AG04450 (cell line): ENCODE measurements around the gene RUNX2. TPM values are rescaled to one million over a fixed set of nuclear protein-coding genes. Genes with fewer than 3 reads are reported as not detected.

ENCODE experiments used
- CTCF ChIA-PET: fragments of 300-600, 350-600 bp; formaldehyde crosslinking; extraction: SDS; loops from one replicate; lab custom pipeline; 2022; ENCODE audit warnings: antibody characterized with exemption, inconsistent platforms; lab: Charles Lee
- POLR2A ChIA-PET: fragments of 350-600 bp; formaldehyde crosslinking; extraction: SDS; loops from one replicate; lab custom pipeline; 2021; ENCODE audit warnings: antibody characterized with exemption, inconsistent platforms; lab: Yijun Ruan, JAX
- DNase-seq: peaks from one replicate; pipeline ENCODE4 v3.0.0-alpha.2; 2011; ENCODE audit warnings: low read depth, low spot score
- H3K27ac ChIP-seq: one replicate; pipeline ENCODE4 v1.5.1; 2012; ENCODE audit warnings: low read depth, low read length, control low read depth
- H3K27me3 ChIP-seq: one replicate; pipeline ENCODE4 v1.6.0; 2012; ENCODE audit warnings: low read length; ENCODE audit not compliant: control insufficient read depth, insufficient read depth
- H3K4me3 ChIP-seq: 2 replicates; pipeline ENCODE4 v1.5.1; 2011; ENCODE audit warnings: mild to moderate bottlenecking, low read depth, low read length, control low read depth
- H3K9me3 ChIP-seq: 2 replicates; pipeline ENCODE4 v1.5.1; 2012; ENCODE audit warnings: low read length; ENCODE audit not compliant: control insufficient read depth, insufficient read depth
- polyA plus RNA-seq: library from polyadenylated mRNA; depleted of rRNA; stranded (reverse); fragments of >200 nt; gene quantifications from 2 replicates; pipeline ENCODE4 v1.2.3, GENCODE V29; 2011
- TF ChIP-seq, protein P1 (sequence below): IDR thresholded peaks from 2 replicates; pipeline ENCODE4 v1.5.1; 2011; ENCODE audit warnings: low read depth, low read length, control low read depth, inconsistent platforms

The RUNX2 gene
- polyA plus RNA-seq, 1 experiment, result 3.4 TPM

DNA sequence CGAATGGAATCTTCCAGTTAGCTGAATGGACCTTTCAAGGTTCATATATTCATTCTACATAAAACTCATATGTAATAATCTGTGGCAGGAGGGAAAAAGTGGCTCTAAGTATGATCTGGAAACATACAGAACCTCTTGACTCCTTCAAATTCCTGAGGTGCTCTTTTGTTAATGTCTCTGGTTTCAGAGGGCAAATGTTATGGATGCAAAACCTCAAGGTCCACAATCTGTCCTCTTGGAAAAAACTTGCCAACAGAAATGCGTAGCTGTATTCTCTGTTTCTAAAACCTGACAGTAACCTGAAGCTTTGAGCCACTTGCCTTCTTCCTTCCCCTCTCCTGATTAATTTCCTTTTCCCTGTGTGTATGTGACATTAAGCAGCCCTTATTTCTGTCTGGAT lies 130.5 kb downstream of the RUNX2 start:
- Histone ChIP-seq H3K4me3 (no peak overlapping the region), H3K27ac (no peak overlapping the region), H3K27me3 (no peaks in the 10 kb centered on the region), H3K9me3 (no peaks in the 10 kb centered on the region)
- CTCF ChIA-PET, result interaction anchor here (0.9 kb wide), 1 partner anchor 256 kb away, joined by 4 read pairs; no protein-coding TSS in a partner anchor
- TF ChIP-seq, protein P1, sequence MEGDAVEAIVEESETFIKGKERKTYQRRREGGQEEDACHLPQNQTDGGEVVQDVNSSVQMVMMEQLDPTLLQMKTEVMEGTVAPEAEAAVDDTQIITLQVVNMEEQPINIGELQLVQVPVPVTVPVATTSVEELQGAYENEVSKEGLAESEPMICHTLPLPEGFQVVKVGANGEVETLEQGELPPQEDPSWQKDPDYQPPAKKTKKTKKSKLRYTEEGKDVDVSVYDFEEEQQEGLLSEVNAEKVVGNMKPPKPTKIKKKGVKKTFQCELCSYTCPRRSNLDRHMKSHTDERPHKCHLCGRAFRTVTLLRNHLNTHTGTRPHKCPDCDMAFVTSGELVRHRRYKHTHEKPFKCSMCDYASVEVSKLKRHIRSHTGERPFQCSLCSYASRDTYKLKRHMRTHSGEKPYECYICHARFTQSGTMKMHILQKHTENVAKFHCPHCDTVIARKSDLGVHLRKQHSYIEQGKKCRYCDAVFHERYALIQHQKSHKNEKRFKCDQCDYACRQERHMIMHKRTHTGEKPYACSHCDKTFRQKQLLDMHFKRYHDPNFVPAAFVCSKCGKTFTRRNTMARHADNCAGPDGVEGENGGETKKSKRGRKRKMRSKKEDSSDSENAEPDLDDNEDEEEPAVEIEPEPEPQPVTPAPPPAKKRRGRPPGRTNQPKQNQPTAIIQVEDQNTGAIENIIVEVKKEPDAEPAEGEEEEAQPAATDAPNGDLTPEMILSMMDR, result no peak
- POLR2A ChIA-PET, result no interaction called here
- DNase-seq, result no peak

DNA sequence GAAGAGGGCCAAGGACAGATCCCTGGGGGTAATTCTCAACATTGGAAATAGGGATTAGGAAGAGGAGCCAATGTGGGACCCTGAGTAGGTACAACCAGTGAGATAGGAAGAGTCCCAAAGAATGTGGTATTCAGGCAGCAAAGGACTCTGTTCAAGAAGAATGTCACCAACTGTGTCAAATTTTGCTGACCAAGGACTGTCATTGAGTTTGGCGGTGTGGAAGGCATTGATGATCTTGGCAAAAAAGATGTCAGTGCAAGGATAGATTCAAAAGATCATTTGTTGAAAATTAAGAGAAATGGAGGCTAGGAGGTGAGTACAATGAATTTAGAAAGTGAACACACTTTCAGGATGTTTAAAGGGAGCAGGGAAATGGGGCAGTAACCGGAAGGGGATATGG lies 132.0 kb downstream of the RUNX2 start:
- TF ChIP-seq, protein P1, result no peak
- POLR2A ChIA-PET, result no interaction called here

DNA sequence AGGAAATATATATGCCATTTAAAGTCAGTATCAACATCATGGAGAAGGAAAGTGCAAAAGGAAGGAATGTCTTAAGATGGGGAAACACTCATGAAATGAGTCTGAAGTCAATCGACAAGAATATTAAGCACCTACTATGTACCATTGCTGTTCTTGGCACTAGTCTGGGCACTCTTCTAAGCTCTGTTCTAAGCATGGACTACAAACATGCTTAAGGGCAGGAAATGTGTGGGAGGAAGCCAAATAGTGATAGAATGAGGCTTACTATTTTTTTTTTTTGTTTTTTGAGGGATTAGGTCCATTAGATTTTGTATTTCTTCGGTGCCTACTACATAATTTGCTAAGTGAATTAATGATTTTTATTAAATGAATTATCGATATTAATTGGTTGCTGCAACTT lies 133.4 kb downstream of the RUNX2 start:
- Histone ChIP-seq H3K4me3 (no peak overlapping the region), H3K27ac (no peak overlapping the region), H3K9me3 (no peaks in the 10 kb centered on the region), H3K27me3 (no peaks in the 10 kb centered on the region)
- ChIA-PET POLR2A (no interaction called here), CTCF (interaction anchor here (1.4 to 1.5 kb wide), 2 partner anchors 9 to 986 kb away, joined by 3 read pairs; no protein-coding TSS in a partner anchor)
- no peak for DNase-seq
- TF ChIP-seq, protein P1, result no peak

More for the DNA sequence above, 132.0 kb downstream of the RUNX2 start:
- Histone ChIP-seq H3K27ac (no peak overlapping the region), H3K4me3 (no peak overlapping the region), H3K9me3 (no peaks in the 10 kb centered on the region), H3K27me3 (no peaks in the 10 kb centered on the region)
- no peak for DNase-seq
- CTCF ChIA-PET, result interaction anchor here (1.5 kb wide), 1 partner anchor 985 kb away, joined by 3 read pairs; no protein-coding TSS in a partner anchor

DNA sequence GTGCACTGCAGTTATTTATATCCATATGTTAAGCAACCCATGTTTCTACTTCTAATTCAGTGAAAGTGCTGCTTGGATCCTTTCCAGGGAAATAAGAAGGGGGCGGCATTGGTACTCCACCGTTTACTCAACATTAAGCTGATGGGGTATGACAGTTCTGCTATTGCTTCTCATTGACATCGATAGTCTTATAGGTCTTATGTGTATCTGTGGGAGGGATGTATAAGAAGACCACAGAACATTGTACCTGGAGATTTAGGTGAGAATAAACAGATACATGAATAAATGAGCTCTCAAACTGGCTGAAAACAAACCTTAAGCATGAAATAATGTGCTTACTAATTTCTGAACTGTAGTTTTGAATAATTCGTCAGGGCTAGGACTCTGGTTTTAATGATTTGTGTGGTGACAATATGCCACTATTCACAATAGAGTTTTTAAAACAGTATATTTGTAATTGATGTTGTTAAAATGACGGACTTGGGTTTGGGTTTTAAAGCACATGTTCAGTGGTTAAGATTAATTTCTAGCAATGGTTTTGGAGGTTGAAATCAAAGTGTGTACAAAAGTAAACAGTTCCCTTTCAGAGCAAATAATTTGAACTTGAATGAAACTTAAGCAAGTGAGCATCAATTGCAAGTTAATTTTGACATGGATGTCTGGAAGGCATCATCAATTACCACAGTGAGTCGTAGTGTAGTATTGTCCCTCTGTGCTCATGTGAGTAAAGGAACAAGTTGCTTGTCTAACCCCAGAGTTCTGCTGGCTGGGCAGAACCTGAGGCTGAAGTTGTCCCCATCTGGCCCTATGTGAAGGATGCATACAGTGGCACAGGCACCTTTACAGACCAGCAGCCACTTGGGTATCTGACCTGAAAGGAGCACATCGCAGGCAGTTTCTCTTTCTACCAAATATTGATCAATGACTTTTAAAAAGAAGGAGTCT lies 134.3 kb downstream of the RUNX2 start:
- CTCF ChIA-PET, result interaction anchor here (1.4 kb wide), 1 partner anchor 8 kb away, joined by 3 read pairs; no protein-coding TSS in a partner anchor
- H3K27ac ChIP-seq, result no peak overlapping the region
- no peaks in the 10 kb centered on the region for H3K27me3 ChIP-seq
- POLR2A ChIA-PET, result no interaction called here
- TF ChIP-seq, protein P1, result no peak
- no peak overlapping the region for H3K4me3 ChIP-seq
- no peak for DNase-seq
- H3K9me3 ChIP-seq, result no peaks in the 10 kb centered on the region

DNA sequence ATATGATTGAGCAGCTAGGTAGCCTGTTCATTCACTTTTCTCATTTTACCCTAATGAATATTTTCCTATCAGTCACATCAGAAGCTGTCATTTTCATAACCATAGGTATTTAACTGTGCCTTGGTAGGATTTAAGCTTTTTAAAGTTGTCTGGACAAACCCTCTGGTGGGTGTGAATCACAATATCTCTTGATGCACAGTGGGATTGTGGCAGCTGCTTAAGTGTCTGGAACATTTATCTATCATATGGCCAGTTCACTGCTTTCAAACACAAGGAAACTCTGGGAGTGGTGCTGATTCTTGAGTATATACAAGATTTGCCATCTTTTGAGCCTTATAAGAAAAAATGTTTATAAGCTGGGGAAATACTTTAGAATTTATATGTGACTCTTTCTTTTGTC lies 136.6 kb downstream of the RUNX2 start:
- TF ChIP-seq, protein P1, result no peak
- Histone ChIP-seq H3K27me3 (no peaks in the 10 kb centered on the region), H3K27ac (no peak overlapping the region), H3K4me3 (no peak overlapping the region), H3K9me3 (no peaks in the 10 kb centered on the region)
- POLR2A ChIA-PET, result no interaction called here
- CTCF ChIA-PET, result interaction anchor here (0.8 kb wide), 1 partner anchor 250 kb away, joined by 3 read pairs; no protein-coding TSS in a partner anchor
- no peak for DNase-seq
